DOHH2 (cell line): ENCODE measurements around the gene TGFBR3.

ENCODE experiments used
- H3F3A ChIP-seq: fragments of 200-600 bp; sonication (generic), shearing (Covaris generic); 2 replicates; pipeline ENCODE4 v1.6.0; 2016; ENCODE audit warnings: antibody characterized with exemption, mild to moderate bottlenecking; ENCODE audit not compliant: control insufficient read depth, insufficient read depth
- H3K27ac ChIP-seq: fragments of 200-600 bp; sonication (generic); 2 replicates; pipeline ENCODE4 v1.5.1; 2014; ENCODE audit warnings: low read depth, mild to moderate bottlenecking, low read length, moderate library complexity
- H3K27me3 ChIP-seq: fragments of 200-600 bp; sonication (generic); 2 replicates; pipeline ENCODE4 v1.6.1; 2014; ENCODE audit warnings: mild to moderate bottlenecking, low read length, mixed read lengths; ENCODE audit not compliant: control insufficient read depth
- H3K36me3 ChIP-seq: fragments of 200-600 bp; sonication (generic); 2 replicates; pipeline ENCODE4 v1.6.1; 2014; ENCODE audit warnings: mild to moderate bottlenecking, low read length, moderate library complexity, mixed read lengths; ENCODE audit not compliant: control insufficient read depth
- H3K4me1 ChIP-seq: fragments of 200-600 bp; sonication (generic); 2 replicates; pipeline ENCODE4 v1.6.1; 2014; ENCODE audit warnings: mild to moderate bottlenecking, low read length, mixed read lengths; ENCODE audit not compliant: control insufficient read depth
- H3K4me2 ChIP-seq: fragments of 200-600 bp; sonication (generic); 2 replicates; pipeline ENCODE4 v1.6.0; 2014; ENCODE audit warnings: mild to moderate bottlenecking, low read length, moderate library complexity
- H3K4me3 ChIP-seq: fragments of 200-600 bp; sonication (generic); 2 replicates; pipeline ENCODE4 v1.5.1; 2014; ENCODE audit warnings: mild to moderate bottlenecking, low read length, mixed read lengths
- H3K79me2 ChIP-seq: fragments of 200-600 bp; sonication (generic); 2 replicates; pipeline ENCODE4 v1.6.1; 2014; ENCODE audit warnings: mild to moderate bottlenecking, low read length, mixed read lengths; ENCODE audit not compliant: control insufficient read depth
- H3K9me2 ChIP-seq: fragments of 200-600 bp; sonication (generic); replicated peaks from 2 replicates; pipeline ENCODE4 v1.6.1; 2014; ENCODE audit warnings: mild to moderate bottlenecking, low read length, mixed read lengths; ENCODE audit not compliant: control insufficient read depth
- H3K9me3 ChIP-seq: fragments of 200-600 bp; sonication (generic); 2 replicates; pipeline ENCODE4 v1.6.1; 2014; ENCODE audit warnings: antibody characterized with exemption, low read length, mixed read lengths; ENCODE audit not compliant: control insufficient read depth, insufficient read depth
- H4K20me1 ChIP-seq: fragments of 200-600 bp; sonication (generic); 2 replicates; pipeline ENCODE4 v1.6.0; 2014; ENCODE audit warnings: low read depth, mild to moderate bottlenecking, antibody characterized with exemption, low read length, moderate library complexity; ENCODE audit not compliant: control insufficient read depth, insufficient read depth
- CTCF ChIP-seq: fragments of 200-600 bp; sonication (generic); IDR thresholded peaks from one replicate; pipeline ENCODE4 v1.5.1; 2014; ENCODE audit warnings: antibody characterized with exemption, mild to moderate bottlenecking, low read depth, low read length; ENCODE audit not compliant: poor library complexity, severe bottlenecking
- EZH2phosphoT487 ChIP-seq: fragments of 200-600 bp; sonication (generic); IDR thresholded peaks from 2 replicates; pipeline ENCODE4 v1.6.1; 2017; ENCODE audit warnings: borderline replicate concordance, mild to moderate bottlenecking, antibody characterized with exemption, low read length, moderate library complexity, mixed read lengths

The TGFBR3 gene

DNA sequence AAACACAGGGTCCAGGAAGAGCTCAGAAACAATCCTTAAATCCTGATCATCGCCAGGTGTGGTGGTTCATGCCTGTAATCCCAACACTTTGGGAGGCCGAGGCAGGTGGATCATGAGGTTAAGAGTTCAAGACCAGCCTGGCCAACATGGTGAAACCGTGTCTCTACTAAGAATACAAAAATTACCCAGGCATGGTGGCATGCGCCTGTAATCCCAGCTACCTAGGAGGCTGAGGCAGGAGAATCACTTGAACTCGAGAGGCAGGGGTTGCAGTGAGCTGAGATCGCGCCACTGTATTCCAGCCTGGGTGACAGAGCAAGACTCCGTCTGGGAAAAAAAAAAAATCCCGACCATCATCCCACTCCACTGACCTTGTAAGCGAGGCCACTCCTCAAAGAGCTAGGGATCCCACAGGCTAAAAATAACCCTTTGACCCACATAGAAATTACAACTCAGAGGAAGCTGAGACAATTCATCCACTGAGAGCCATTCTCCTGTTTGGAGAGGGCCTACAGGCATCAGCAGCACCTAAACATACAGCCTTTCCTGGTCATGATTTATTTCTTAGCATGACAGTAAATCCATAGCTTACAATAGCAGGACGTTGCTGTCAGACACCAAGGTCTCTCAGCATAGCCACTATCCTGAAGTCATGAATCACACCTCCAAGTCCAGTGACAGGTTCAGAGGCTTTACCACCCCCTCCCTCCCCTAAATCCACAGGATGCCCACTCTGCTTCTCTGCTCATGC, 66.7 kb downstream of the TGFBR3 start:
- Histone ChIP-seq H3K79me2 (no peaks in the 10 kb centered on the region), H3K9me3 (no peaks in the 10 kb centered on the region), H3F3A (no peaks in the 10 kb centered on the region), H3K4me1 (no peaks in the 10 kb centered on the region), H3K27ac (no peak overlapping the region), H3K4me2 (no peak overlapping the region), H3K27me3 (no peaks in the 10 kb centered on the region), H3K36me3 (no peaks in the 10 kb centered on the region), H4K20me1 (no peaks in the 10 kb centered on the region), H3K4me3 (no peak overlapping the region), H3K9me2 (no peaks in the 10 kb centered on the region)
- TF ChIP-seq EZH2phosphoT487 (no peak), CTCF (no peak)

DNA sequence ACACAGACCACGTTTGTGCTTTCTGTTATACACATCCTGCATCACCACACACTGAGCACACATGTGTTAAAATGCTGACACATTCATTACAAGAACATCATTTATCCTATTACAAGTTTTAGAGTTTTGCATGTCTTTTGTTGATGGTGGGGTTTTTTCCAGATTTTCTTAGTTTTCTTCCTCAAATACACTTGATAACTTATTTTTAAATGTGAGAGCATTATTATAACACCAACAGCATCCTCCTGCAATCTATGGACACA, 67.3 kb downstream of the TGFBR3 start:
- H3K4me3 ChIP-seq = no peak overlapping the region
- H4K20me1 ChIP-seq = no peaks in the 10 kb centered on the region
- H3K27me3 ChIP-seq = no peaks in the 10 kb centered on the region
- no peaks in the 10 kb centered on the region for H3K79me2 ChIP-seq
- no peaks in the 10 kb centered on the region for H3K36me3 ChIP-seq
- no peaks in the 10 kb centered on the region for H3K9me2 ChIP-seq
- no peaks in the 10 kb centered on the region for H3K4me1 ChIP-seq
- no peak for TF ChIP-seq CTCF
- no peak for TF ChIP-seq EZH2phosphoT487
- no peak overlapping the region for H3K4me2 ChIP-seq
- no peak overlapping the region for H3K27ac ChIP-seq
- H3K9me3 ChIP-seq = no peaks in the 10 kb centered on the region
- no peaks in the 10 kb centered on the region for H3F3A ChIP-seq

DNA sequence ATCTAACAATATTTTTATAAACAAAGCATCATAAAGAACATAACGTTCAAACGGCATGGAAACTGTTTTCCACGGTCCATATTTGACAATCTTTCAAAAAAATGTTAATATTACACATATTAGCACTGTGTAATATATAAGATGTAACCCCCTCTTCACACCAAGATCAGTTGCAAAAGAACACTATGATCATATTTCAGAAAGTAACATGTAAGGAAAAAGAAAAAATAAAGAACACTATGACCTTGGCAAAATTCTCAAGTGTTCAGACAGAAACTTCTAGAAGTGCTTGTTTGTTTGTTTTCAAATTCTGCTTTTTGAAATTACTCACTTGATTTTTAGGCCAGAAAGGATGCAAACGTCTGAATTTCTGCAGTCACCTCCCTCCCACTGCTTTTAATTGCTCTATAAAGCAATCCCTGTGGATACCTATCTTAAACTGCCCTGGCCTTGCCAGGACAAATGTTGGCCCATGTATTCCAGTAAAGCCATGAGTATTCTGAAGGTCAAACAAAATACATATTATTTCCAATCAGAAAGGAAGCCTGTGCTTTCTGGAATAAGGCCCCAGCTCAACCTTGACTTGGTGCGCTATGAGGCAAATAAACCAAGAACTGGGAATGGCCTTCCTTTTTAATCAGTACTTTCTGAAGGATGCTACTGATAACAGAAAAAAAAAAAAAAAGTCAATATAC, 68.6 kb downstream of the TGFBR3 start:
- H3K27me3 ChIP-seq = no peaks in the 10 kb centered on the region
- no peaks in the 10 kb centered on the region for H3K9me2 ChIP-seq
- no peaks in the 10 kb centered on the region for H3K36me3 ChIP-seq
- no peaks in the 10 kb centered on the region for H3F3A ChIP-seq
- H3K4me3 ChIP-seq = no peak overlapping the region
- TF ChIP-seq EZH2phosphoT487 = no peak
- TF ChIP-seq CTCF = no peak
- no peaks in the 10 kb centered on the region for H3K79me2 ChIP-seq
- no peak overlapping the region for H3K27ac ChIP-seq
- no peak overlapping the region for H3K4me2 ChIP-seq
- H4K20me1 ChIP-seq = no peaks in the 10 kb centered on the region
- no peaks in the 10 kb centered on the region for H3K9me3 ChIP-seq
- H3K4me1 ChIP-seq = no peaks in the 10 kb centered on the region
